IMR-90 (cell line): Measurements from ENCODE around the gene RAP1A. TPM values are rescaled to one million over a fixed set of nuclear protein-coding genes. Genes with fewer than 3 reads are reported as not detected.

Source experiments
- ATAC-seq: fragments of 200-7000 bp; cut with Tn5 transposase; 2 replicates; pipeline ENCODE4 v1.9.1; 2020; ENCODE audit warnings: low read depth, mild to moderate bottlenecking, moderate library complexity
- BruUV-seq: library from RNA; stranded (reverse); fragments of 400-500 nt; replicated peaks from 2 replicates; lab custom pipeline; 2021; lab: Mats Ljungman, UMichigan
- CTCF ChIA-PET: fragments of 300-600 bp; formaldehyde crosslinking; extraction: SDS; loops from one replicate; lab custom pipeline; 2021; ENCODE audit warnings: antibody characterized with exemption; lab: Yijun Ruan, JAX
- POLR2A ChIA-PET: fragments of 300-600 bp; sonication (Branson Sonifier 250); formaldehyde crosslinking; loops from one replicate; lab custom pipeline; 2022; ENCODE audit warnings: antibody characterized with exemption; ENCODE audit not compliant: unreplicated experiment; lab: Charles Lee
- DNase-seq: peaks from one replicate; pipeline ENCODE4 v3.0.0; 2013
- H2AFZ ChIP-seq: replicated peaks from 2 replicates; pipeline ENCODE3; 2013; ENCODE audit warnings: low read length, mild to moderate bottlenecking; ENCODE audit not compliant: poor library complexity
- H2AK5ac ChIP-seq: 2 replicates; pipeline ENCODE4 v1.6.1; 2013; ENCODE audit warnings: low read depth, low read length, inconsistent platforms
- H2AK9ac ChIP-seq: replicated peaks from 2 replicates; pipeline ENCODE3; 2013; ENCODE audit warnings: mild to moderate bottlenecking, low read depth, low read length, moderate library complexity; ENCODE audit not compliant: poor library complexity
- H2BK120ac ChIP-seq: 2 replicates; pipeline ENCODE4 v1.6.1; 2013; ENCODE audit warnings: low read depth, low read length, inconsistent platforms
- H2BK15ac ChIP-seq: 3 replicates; pipeline ENCODE4 v1.6.1; 2013; ENCODE audit warnings: low read depth, low read length, inconsistent platforms
- H2BK20ac ChIP-seq: 2 replicates; pipeline ENCODE4 v1.6.1; 2013; ENCODE audit warnings: low read depth, mild to moderate bottlenecking, inconsistent platforms, low read length, moderate library complexity
- H2BK5ac ChIP-seq: 2 replicates; pipeline ENCODE4 v1.6.1; 2013; ENCODE audit warnings: mild to moderate bottlenecking, low read depth, low read length, inconsistent platforms; ENCODE audit not compliant: poor library complexity, severe bottlenecking
- H3K14ac ChIP-seq: replicated peaks from 2 replicates; pipeline ENCODE4 v1.6.1; 2013; ENCODE audit warnings: low read depth, low read length, inconsistent platforms
- H3K18ac ChIP-seq: 2 replicates; pipeline ENCODE4 v1.6.1; 2013; ENCODE audit warnings: low read depth, low read length, control low read depth
- H3K23ac ChIP-seq: 2 replicates; pipeline ENCODE4 v1.6.1; 2013; ENCODE audit warnings: low read depth, low read length, inconsistent platforms
- H3K27ac ChIP-seq: 2 replicates; pipeline ENCODE4 v1.5.1; 2013; ENCODE audit warnings: mild to moderate bottlenecking, control low read depth, low read length; ENCODE audit not compliant: insufficient read depth
- H3K27me3 ChIP-seq: 2 replicates; pipeline ENCODE4 v1.6.1; 2013; ENCODE audit warnings: low read length; ENCODE audit not compliant: control insufficient read depth, insufficient read depth
- H3K36me3 ChIP-seq: 2 replicates; pipeline ENCODE4 v1.6.1; 2013; ENCODE audit warnings: low read length, mixed read lengths; ENCODE audit not compliant: control insufficient read depth, insufficient read depth
- H3K4ac ChIP-seq: 2 replicates; pipeline ENCODE4 v1.6.1; 2013; ENCODE audit warnings: low read depth, low read length, inconsistent platforms
- H3K4me1 ChIP-seq: 2 replicates; pipeline ENCODE4 v1.6.1; 2013; ENCODE audit warnings: low read length, mixed read lengths; ENCODE audit not compliant: control insufficient read depth, insufficient read depth
- H3K4me2 ChIP-seq: 2 replicates; pipeline ENCODE4 v1.6.1; 2013; ENCODE audit warnings: low read depth, mild to moderate bottlenecking, control low read depth, low read length, moderate library complexity
- H3K4me3 ChIP-seq: 2 replicates; pipeline ENCODE4 v1.5.1; 2013; ENCODE audit warnings: low read depth, mild to moderate bottlenecking, control low read depth, low read length, moderate library complexity; ENCODE audit not compliant: insufficient read depth
- H3K56ac ChIP-seq: 2 replicates; pipeline ENCODE4 v1.6.1; 2013; ENCODE audit warnings: low read length, inconsistent platforms; ENCODE audit not compliant: insufficient read depth; ENCODE audit errors: extremely low read depth
- H3K79me1 ChIP-seq, 2 experiments: 2 replicates each; pipeline ENCODE4 v1.6.1; 2013; ENCODE audit warnings: low read length in 2 of 2, inconsistent platforms in 1 of 2, low read depth in 1 of 2
- H3K9ac ChIP-seq: 2 replicates; pipeline ENCODE4 v1.6.1; 2013; ENCODE audit warnings: low read depth, low read length, control low read depth
- H3K9me1 ChIP-seq: 2 replicates; pipeline ENCODE4 v1.6.1; 2013; ENCODE audit warnings: low read length, inconsistent platforms; ENCODE audit not compliant: insufficient read depth
- H3K9me3 ChIP-seq: 2 replicates; pipeline ENCODE4 v1.6.1; 2013; ENCODE audit warnings: low read length; ENCODE audit not compliant: control insufficient read depth, insufficient read depth
- H4K20me1 ChIP-seq: 2 replicates; pipeline ENCODE4 v1.6.1; 2013; ENCODE audit warnings: low read length, inconsistent platforms; ENCODE audit not compliant: insufficient read depth
- H4K5ac ChIP-seq: 2 replicates; pipeline ENCODE4 v1.6.1; 2013; ENCODE audit warnings: mild to moderate bottlenecking, low read depth, low read length, control low read depth
- H4K8ac ChIP-seq, 2 experiments: 2 replicates each; pipeline ENCODE4 v1.6.1; 2013; ENCODE audit warnings: low read depth in 2 of 2, low read length in 2 of 2, control low read depth in 1 of 2, inconsistent platforms in 1 of 2
- H4K91ac ChIP-seq: 2 replicates; pipeline ENCODE4 v1.6.1; 2013; ENCODE audit warnings: low read depth, low read length, inconsistent platforms; ENCODE audit not compliant: insufficient read depth
- BHLHE40 ChIP-seq: fragments of 150-350 bp; IDR thresholded peaks from 2 replicates; pipeline ENCODE4 v1.6.1; 2016; ENCODE audit warnings: mild to moderate bottlenecking, low read depth, low read length
- MAFK ChIP-seq: IDR thresholded peaks from 2 replicates; pipeline ENCODE4 v1.6.1; 2012; ENCODE audit warnings: low read depth, low read length, improper control_type of control experiment
- MAZ ChIP-seq: IDR thresholded peaks from 2 replicates; pipeline ENCODE4 v1.6.1; 2012; ENCODE audit warnings: low read depth, mild to moderate bottlenecking, low read length, improper control_type of control experiment, moderate library complexity, borderline replicate concordance
- NFE2L2 ChIP-seq: fragments of 150-350 bp; IDR thresholded peaks from 2 replicates; pipeline ENCODE4 v1.6.1; 2016; ENCODE audit warnings: low read depth, mild to moderate bottlenecking, low read length
- POLR2A ChIP-seq: IDR thresholded peaks from 2 replicates; pipeline ENCODE4 v1.6.1; 2012; ENCODE audit warnings: mild to moderate bottlenecking, low read depth, low read length
- RAD21 ChIP-seq: IDR thresholded peaks from 2 replicates; pipeline ENCODE4 v1.6.1; 2012; ENCODE audit warnings: low read length, improper control_type of control experiment
- RCOR1 ChIP-seq: IDR thresholded peaks from 2 replicates; pipeline ENCODE4 v1.6.1; 2012; ENCODE audit warnings: mild to moderate bottlenecking, low read length, improper control_type of control experiment; ENCODE audit not compliant: insufficient replicate concordance
- WGBS, 2 experiments: methylation state at CpG; one replicate each; pipeline versions ENCODE4 v1.1.5 to v1.1.7; 2013; ENCODE audit warnings: missing lambda C conversion rate in 2 of 2; ENCODE audit not compliant: insufficient read length in 1 of 2; ENCODE audit errors: extremely low coverage in 2 of 2; 5-methylcytosine and 5-hydroxymethylcytosine counted together
- dilution Hi-C: fragments of 300-500 bp; cut with HindIII; formaldehyde crosslinking; loops from one replicate; pipeline ENCODE4 v1.14.3; 2018; ENCODE audit warnings: low sequenced_read_pairs; ENCODE audit not compliant: unreplicated experiment
- in situ Hi-C: fragments of 300-500 bp; cut with MboI; formaldehyde crosslinking; loops from 3 replicates; pipeline ENCODE4 v1.14.3; 2019; ENCODE audit warnings: low sequenced_read_pairs, inconsistent platforms, mixed read lengths
- intact Hi-C: fragments of 100-400 bp; cut with micrococcal nuclease; formaldehyde crosslinking; loops from 2 replicates; pipeline ENCODE4 v1.10.0; 2022
- microRNA-seq, 2 experiments: library from miRNA; stranded (forward) in 1 of 2; unstranded in 1 of 2; fragments of 10-50 nt in 1 of 2; fragments of <30 nt in 1 of 2; gene quantifications in 1 of 2; microRNA quantifications in 1 of 2; one replicate each; pipeline versions ENCODE3 to v1.1.0; 2013 to 2020; ENCODE audit not compliant: insufficient read depth in 1 of 2, insufficient read length in 1 of 2, unreplicated experiment in 1 of 2
- polyA plus RNA-seq, 3 experiments: library from polyadenylated mRNA; depleted of rRNA; stranded (reverse); fragments of >200 nt; gene quantifications; 2 replicates each; pipeline ENCODE4 v1.2.3, GENCODE V29; 2012; ENCODE audit warnings: low replicate concordance in 1 of 3
- small RNA-seq, 5 experiments: library from RNA; depleted of rRNA; stranded (forward); fragments of <200 nt; gene quantifications; one replicate each; pipeline ENCODE3, GENCODE V24; 2012
- total RNA-seq: library from RNA; depleted of rRNA; stranded (reverse); fragments of >200 nt; gene quantifications from 2 replicates; pipeline ENCODE4 v1.2.3, GENCODE V29; 2012; rRNA removed

RAP1A gene
- total and polyA plus RNA-seq, 2 of the 4 experiments (the other 2 are of a cell fraction): 18.1 to 43.6 TPM

DNA sequence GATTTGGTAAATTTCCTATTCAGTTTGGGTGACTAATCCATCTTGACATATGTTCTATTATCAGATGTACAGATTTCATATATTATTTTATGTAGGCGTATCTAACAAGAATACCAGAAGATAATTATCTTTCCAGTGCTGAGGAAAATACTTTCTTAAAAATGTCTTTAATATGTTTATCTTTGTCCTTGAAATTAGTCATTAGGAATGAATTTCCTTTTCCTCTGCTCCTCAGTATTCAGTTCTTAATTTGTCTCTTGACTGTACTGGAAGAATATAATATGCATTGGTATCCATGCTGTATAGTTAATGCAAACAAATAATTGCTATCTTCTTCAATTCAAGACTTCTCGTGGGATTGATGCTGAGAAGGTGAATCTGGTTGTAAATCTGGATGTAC, 142.7 kb downstream of the RAP1A start:
- no peak overlapping the region for H3K4ac ChIP-seq
- peak overlapping the region; percentile 60; the same call in 1 of the 2 replicates for H3K23ac ChIP-seq
- H3K4me3 ChIP-seq: no peak overlapping the region
- no peak overlapping the region for H4K5ac ChIP-seq
- H3K79me1 ChIP-seq: peaks cover 12 to 17% of the 10 kb centered on the region in 2 experiments
- H3K56ac ChIP-seq: no peak overlapping the region
- no peak overlapping the region for H2AFZ ChIP-seq
- peak overlapping the region; percentile 57; the same call in 1 of the 2 replicates for H2BK20ac ChIP-seq
- no peaks in the 10 kb centered on the region for H3K27me3 ChIP-seq
- H3K4me1 ChIP-seq: peaks cover 4% of the 10 kb centered on the region
- no peak overlapping the region for H2BK120ac ChIP-seq
- BruUV-seq: no TSS peak
- no CpG with 5 or more reads among the region's 2 CpGs for WGBS, 2 experiments
- intact Hi-C loops (loop anchor here (10.0 kb wide), 1 partner anchor 572 kb away; no protein-coding TSS in a partner anchor), dilution Hi-C loops (loop anchor here (25.0 kb wide), 1 partner anchor 300 kb away; the partner anchor contains the start of gene C1orf162), in situ Hi-C loops (loop anchor here (10.0 kb wide), 1 partner anchor 538 kb away; the partner anchor contains the start of gene CHI3L2)
- H4K91ac ChIP-seq: 0 out of 2 replicates have a peak overlapping the region, but pooled peaks have one; percentile 23
- no peaks in the 10 kb centered on the region for H3K9me3 ChIP-seq
- H2AK9ac ChIP-seq: no peak overlapping the region
- H4K20me1 ChIP-seq: no peaks in the 10 kb centered on the region
- no peak overlapping the region for H3K27ac ChIP-seq
- H2BK15ac ChIP-seq: no peak overlapping the region
- H2AK5ac ChIP-seq: no peak overlapping the region
- CTCF ChIA-PET: interaction anchor here (0.6 kb wide), 1 partner anchor 15 kb away, joined by 3 read pairs; no protein-coding TSS in a partner anchor
- H3K36me3 ChIP-seq: peaks cover 11% of the 10 kb centered on the region
- H2BK5ac ChIP-seq: peak overlapping the region; percentile 76
- no peak overlapping the region for H3K9ac ChIP-seq
- no peaks in the 10 kb centered on the region for H3K9me1 ChIP-seq
- POLR2A ChIA-PET: no interaction called here
- no peak overlapping the region for H4K8ac ChIP-seq
- ATAC-seq (peak; percentile 72), DNase-seq (no peak)
- TF ChIP-seq MAFK: no peak
- no peak for TF ChIP-seq NFE2L2
- no peak for TF ChIP-seq RAD21
- TF ChIP-seq RCOR1: no peak
- no peak for TF ChIP-seq MAZ
- TF ChIP-seq BHLHE40: no peak
- no peak for TF ChIP-seq POLR2A
- peak overlapping the region; percentile 76; the same call in 1 of the 2 replicates for H3K18ac ChIP-seq
- peak overlapping the region; percentile 87; the same call in 1 of the 2 replicates for H3K4me2 ChIP-seq
- H3K14ac ChIP-seq: no peak overlapping the region

Small RNA genes lying within 50 kb of the gene (microRNA-seq; reads per million reads assigned to microRNA genes)
- not detected for gene INKA2 (ENCODE audit: insufficient read depth, insufficient read length)
- gene RNU6-151P (ENCODE audit: insufficient read depth, insufficient read length): not detected

Small RNA genes lying within 50 kb of the gene (small RNA-seq; reads per million reads assigned to genes)
- gene INKA2 (0.28 to 4.9 (median 2.6) reads per million in 5 experiments), gene RNU6-151P (0 to 0.15 (median 0) reads per million in 5 experiments)

Other genes starting within 250 kb of the RAP1A start
- gene OVGP1, start 192.1 kb upstream of the RAP1A start, total RNA-seq: under 0.01 and 0.18 TPM in 2 replicates
- gene OVGP1, start 192.1 kb upstream of the RAP1A start, polyA plus RNA-seq (2012; rRNA removed): 0.50 and 0.58 TPM in 2 replicates
- gene WDR77, start 170.5 kb upstream of the RAP1A start, total RNA-seq: 73.6 and 80.8 TPM in 2 replicates
- gene WDR77, start 170.5 kb upstream of the RAP1A start, polyA plus RNA-seq (2012; rRNA removed): 87.0 and 91.9 TPM in 2 replicates
- gene ATP5PB, start 170.3 kb upstream of the RAP1A start, total RNA-seq: 234 and 382 TPM in 2 replicates
- 265 and 301 TPM in 2 replicates for gene ATP5PB, start 170.3 kb upstream of the RAP1A start, polyA plus RNA-seq (2012; rRNA removed)
- not detected in 2 replicates for gene C1orf162, start 145.8 kb upstream of the RAP1A start, total RNA-seq
- gene C1orf162, start 145.8 kb upstream of the RAP1A start, polyA plus RNA-seq (2012; rRNA removed): 0.12 TPM in 1 of 2 replicates, not detected in the other
- not detected in 2 replicates for gene ADORA3, start 116.2 kb upstream of the RAP1A start, total RNA-seq
- gene ADORA3, start 116.2 kb upstream of the RAP1A start, polyA plus RNA-seq (2012; rRNA removed): not detected in 2 replicates
- under 0.01 TPM in 1 of 2 replicates, not detected in the other for gene TMIGD3, start 116.2 kb upstream of the RAP1A start, total RNA-seq
- gene TMIGD3, start 116.2 kb upstream of the RAP1A start, polyA plus RNA-seq (2012; rRNA removed): 0.12 TPM in 1 of 2 replicates, not detected in the other
- gene INKA2, start 119.6 kb downstream of the RAP1A start, total RNA-seq: 1.7 and 2.2 TPM in 2 replicates
- 1.3 and 2.6 TPM in 2 replicates for gene INKA2, start 119.6 kb downstream of the RAP1A start, polyA plus RNA-seq (2012; rRNA removed)
- 10.9 and 14.2 TPM in 2 replicates for gene DDX20, start 136.1 kb downstream of the RAP1A start, total RNA-seq
- 4.4 and 5.7 TPM in 2 replicates for gene DDX20, start 136.1 kb downstream of the RAP1A start, polyA plus RNA-seq (2012; rRNA removed)